Thoracic aorta (tissue), 2 donors: Measurements from ENCODE around the gene WSCD2. TPM values are rescaled to one million over a fixed set of nuclear protein-coding genes. Genes with fewer than 3 reads are reported as not detected.

ENCODE experiments used
- ATAC-seq: fragments of 150-250 bp; one replicate; pipeline ENCODE4 v1.8.0; 2017; ENCODE audit warnings: low read depth; ENCODE audit not compliant: insufficient number of reproducible peaks, low FRiP score
- DNase-seq: peaks from one replicate; pipeline ENCODE4 v3.0.0-alpha.2; 2020; ENCODE audit warnings: low spot score
- H3K27ac ChIP-seq, 2 donors: fragments of 200-600 bp; sonication (generic); 1 replicate in 1 of 2; 2 replicates in 1 of 2; pipeline ENCODE4 v1.5.1; 2016; ENCODE audit warnings: mild to moderate bottlenecking in 2 of 2, moderate library complexity in 2 of 2
- H3K27me3 ChIP-seq: fragments of 200-600 bp; sonication (generic); replicated peaks from 2 replicates; pipeline ENCODE4 v1.6.0; 2016; ENCODE audit warnings: mild to moderate bottlenecking; ENCODE audit not compliant: insufficient read depth
- H3K36me3 ChIP-seq: fragments of 200-600 bp; sonication (generic); one replicate; pipeline ENCODE4 v1.5.1; 2016
- H3K4me1 ChIP-seq, 2 donors: fragments of 200-600 bp; sonication (generic); 1 replicate in 1 of 2; 2 replicates in 1 of 2; pipeline versions ENCODE4 v1.5.1 to v1.6.0; 2016; ENCODE audit warnings: low read depth in 2 of 2, mild to moderate bottlenecking in 1 of 2; ENCODE audit not compliant: control insufficient read depth in 1 of 2
- H3K4me3 ChIP-seq: fragments of 200-600 bp; sonication (generic); 2 replicates; pipeline ENCODE4 v1.5.1; 2016; ENCODE audit warnings: mild to moderate bottlenecking
- H3K9me3 ChIP-seq: fragments of 200-600 bp; sonication (generic); 2 replicates; pipeline ENCODE4 v1.5.1; 2016
- CTCF ChIP-seq: fragments of 200-600 bp; sonication (generic); IDR thresholded peaks from one replicate; pipeline ENCODE4 v1.5.1; 2019; ENCODE audit warnings: antibody characterized with exemption
- total RNA-seq, 2 donors: library from RNA; depleted of rRNA; stranded (reverse); fragments of >200 nt; gene quantifications; one replicate each; pipeline versions ENCODE4 v1.1.0 to v1.2.3, GENCODE V29; 2016

Gene WSCD2
- total RNA-seq, 2 donors from 2014 or later = 3.3 to 6.9 TPM

- Histone ChIP-seq H3K36me3 (no peaks in the 10 kb centered on the region), H3K4me3 (no peak overlapping the region), H3K9me3 (no peaks in the 10 kb centered on the region), H3K27me3 (no peaks in the 10 kb centered on the region), H3K27ac (no peak overlapping the region), H3K4me1 (no peaks in the 10 kb centered on the region)
- no peak for ATAC-seq
- TF ChIP-seq CTCF = no peak
- DNase-seq = no peak
These were observed 50.2 kb downstream of the WSCD2 start for GRCh38 chr12:108179305-108179704.

- H3K36me3 ChIP-seq = no peaks in the 10 kb centered on the region
- no peaks in the 10 kb centered on the region for H3K9me3 ChIP-seq
- TF ChIP-seq CTCF = no peak
- ATAC-seq (no peak), DNase-seq (no peak)
- no peaks in the 10 kb centered on the region for H3K4me1 ChIP-seq
- H3K27ac ChIP-seq = no peak overlapping the region
- no peak overlapping the region for H3K4me3 ChIP-seq
- no peaks in the 10 kb centered on the region for H3K27me3 ChIP-seq
These were observed 51.4 kb downstream of the WSCD2 start for GRCh38 chr12:108180255-108181094.

GRCh38 chr12:108181095-108181454 is 52.0 kb downstream of the WSCD2 start:
- no peaks in the 10 kb centered on the region for H3K4me1 ChIP-seq
- ATAC-seq (no peak), DNase-seq (no peak)
- no peaks in the 10 kb centered on the region for H3K27me3 ChIP-seq
- H3K36me3 ChIP-seq = no peaks in the 10 kb centered on the region
- H3K9me3 ChIP-seq = no peaks in the 10 kb centered on the region
- TF ChIP-seq CTCF = no peak
- H3K27ac ChIP-seq = no peak overlapping the region
- no peak overlapping the region for H3K4me3 ChIP-seq

- DNase-seq = no peak
- H3K36me3 ChIP-seq = no peaks in the 10 kb centered on the region
- no peaks in the 10 kb centered on the region for H3K4me1 ChIP-seq
- TF ChIP-seq CTCF = no peak
- H3K27me3 ChIP-seq = no peaks in the 10 kb centered on the region
- H3K9me3 ChIP-seq = no peaks in the 10 kb centered on the region
- no peak overlapping the region for H3K27ac ChIP-seq
- no peak overlapping the region for H3K4me3 ChIP-seq
- ATAC-seq = no peak
These were observed 53.0 kb downstream of the WSCD2 start for GRCh38 chr12:108182096-108182495.

GRCh38 chr12:108185002-108185401 is 55.9 kb downstream of the WSCD2 start:
- Histone ChIP-seq H3K27ac (no peak overlapping the region), H3K4me1 (no peaks in the 10 kb centered on the region)

More at GRCh38 chr12:108185002-108185401, 55.9 kb downstream of the WSCD2 start:
- Histone ChIP-seq H3K27me3 (no peaks in the 10 kb centered on the region), H3K36me3 (no peaks in the 10 kb centered on the region), H3K9me3 (no peaks in the 10 kb centered on the region), H3K4me3 (no peak overlapping the region)
- DNase-seq (no peak), ATAC-seq (no peak)
- no peak for TF ChIP-seq CTCF
